GM19468 (cell line): ENCODE data around the gene LYPD6B.

Experiments
- ATAC-seq: cut with Tn5 transposase; IDR thresholded peaks from one replicate; pipeline ENCODE4 v1.9.1; 2021; ENCODE audit warnings: mild to moderate bottlenecking, moderate library complexity, moderate number of reproducible peaks; ENCODE audit not compliant: unreplicated experiment; ENCODE audit errors: extremely low read depth

Gene LYPD6B

DNA sequence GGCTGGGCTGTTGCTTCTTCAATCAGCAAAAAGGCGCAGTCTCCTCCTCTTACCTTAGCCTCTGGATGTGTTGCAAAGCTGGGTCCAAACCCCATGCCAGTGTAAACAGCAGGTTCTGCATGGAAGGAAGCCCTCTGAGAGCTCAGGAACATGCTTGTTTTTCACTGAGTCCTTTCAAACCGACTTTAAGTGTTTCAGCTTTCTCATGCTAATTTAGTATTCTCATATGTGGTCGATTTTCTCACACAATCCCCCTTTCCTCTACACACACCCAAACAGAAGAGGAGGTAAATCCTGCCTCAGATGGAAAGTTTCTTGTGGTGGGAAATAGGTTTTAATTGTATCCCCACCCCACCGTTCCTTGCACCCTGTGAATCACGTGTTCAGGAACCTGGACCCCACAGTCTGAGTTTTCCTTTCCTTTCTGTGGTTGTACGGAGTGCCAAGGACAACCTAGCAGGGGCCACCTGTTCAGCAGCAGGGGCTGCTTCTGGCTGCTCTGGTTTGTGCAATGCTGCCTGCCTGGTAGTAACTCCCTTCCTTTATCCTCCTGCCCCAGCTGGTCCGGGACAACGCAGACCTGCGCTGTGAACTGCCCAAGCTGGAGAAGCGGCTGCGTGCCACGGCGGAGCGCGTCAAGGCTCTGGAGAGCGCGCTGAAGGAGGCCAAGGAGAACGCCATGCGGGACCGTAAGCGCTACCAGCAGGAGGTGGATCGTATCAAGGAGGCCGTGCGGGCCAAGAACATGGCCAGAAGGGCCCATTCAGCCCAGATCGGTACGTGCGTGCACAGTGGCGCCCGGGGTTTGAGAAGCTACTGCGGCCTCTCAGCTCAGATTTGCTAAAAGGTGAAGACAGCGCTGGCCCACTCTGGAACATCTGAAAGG is 28.7 kb upstream of the LYPD6B start:
- no peak for ATAC-seq

DNA sequence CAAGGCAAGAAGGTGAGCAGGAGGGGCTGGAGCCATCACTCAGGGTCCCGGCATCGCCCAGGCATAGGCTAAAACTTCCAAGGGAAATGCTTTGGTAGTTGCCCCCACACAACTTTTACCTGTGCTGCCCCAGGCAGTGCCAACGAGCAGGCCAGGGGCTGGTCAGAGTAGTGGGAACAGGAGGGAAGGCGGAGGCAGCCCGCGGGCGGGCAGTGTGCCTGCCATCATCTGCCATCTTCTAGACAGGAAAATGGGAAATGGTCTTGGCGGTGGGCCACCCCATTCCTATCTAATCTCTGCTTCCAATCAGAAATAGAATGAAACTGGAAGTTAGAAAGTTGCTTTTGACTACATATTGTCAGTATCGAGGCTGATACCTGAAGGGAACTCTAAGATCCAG is 26.0 kb upstream of the LYPD6B start:
- ATAC-seq: no peak

- ATAC-seq: no peak
Observed at GRCh38 chr2:149015501-149015900, 23.0 kb upstream of the LYPD6B start.

GRCh38 chr2:149015926-149016563 is 22.5 kb upstream of the LYPD6B start:
- no peak for ATAC-seq

DNA sequence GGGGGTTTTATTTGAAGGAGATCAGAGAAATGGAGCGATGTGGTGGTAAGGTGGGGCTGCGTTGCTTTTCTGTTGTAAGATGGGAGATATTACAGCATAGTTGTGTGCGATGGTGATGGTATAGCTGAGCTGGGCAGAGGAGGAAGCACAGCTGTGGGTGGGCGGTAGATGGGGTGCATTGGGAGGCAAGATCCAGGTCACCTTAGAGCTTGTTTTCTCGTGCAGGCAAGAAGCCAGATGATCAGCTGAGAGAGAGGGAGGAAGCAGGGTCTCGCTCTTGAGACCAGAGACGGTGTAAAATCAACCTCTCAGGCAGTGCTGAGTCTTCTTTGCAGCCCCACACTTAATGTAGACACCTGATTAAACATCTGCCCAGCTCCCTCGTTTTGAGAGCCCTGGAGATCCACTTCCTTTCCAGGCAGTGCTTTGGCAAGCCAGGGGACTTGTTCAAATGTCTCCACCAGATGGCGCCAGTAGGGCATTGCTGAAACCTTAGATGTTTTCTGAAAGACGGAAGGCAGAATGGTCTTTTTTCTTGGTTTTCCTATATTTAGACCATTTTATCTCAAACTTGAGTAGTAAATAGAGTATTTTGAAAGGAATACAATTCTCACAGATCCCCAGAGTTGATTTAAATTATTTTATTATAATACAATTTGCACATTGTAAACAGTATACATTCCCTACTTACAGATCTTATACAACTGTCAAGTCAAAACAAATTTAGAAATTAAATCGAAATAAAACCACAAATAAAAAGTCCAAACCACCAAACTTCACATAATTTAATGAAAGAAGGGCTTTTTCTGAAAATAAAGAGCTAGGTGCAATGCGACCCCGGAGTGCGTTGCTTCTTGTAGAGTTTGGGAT is 21.1 kb upstream of the LYPD6B start:
- peak; percentile 10 for ATAC-seq

- no peak for ATAC-seq
Observed at GRCh38 chr2:149018981-149019380, 19.5 kb upstream of the LYPD6B start.

DNA sequence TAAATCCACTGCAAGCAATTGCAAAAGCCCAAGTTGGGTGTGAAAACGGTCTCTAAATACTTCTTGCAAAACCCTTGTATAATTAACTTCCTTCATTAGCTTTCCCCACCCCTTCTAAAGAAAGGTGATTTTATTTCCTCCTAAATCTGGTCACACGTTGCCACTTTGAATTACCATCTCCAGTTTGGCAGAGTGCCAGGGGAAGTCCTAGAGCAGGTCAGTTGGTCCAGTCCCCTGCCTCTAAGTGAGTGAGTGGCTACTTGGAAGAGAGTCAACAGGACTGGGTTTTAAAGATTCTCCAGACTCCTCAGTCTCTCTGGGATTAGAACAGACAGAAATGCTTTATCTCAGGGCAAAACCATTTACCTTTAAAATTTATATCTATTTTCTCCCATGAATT is 18.7 kb upstream of the LYPD6B start:
- ATAC-seq: no peak

- peak; percentile 23 for ATAC-seq
Observed at GRCh38 chr2:149020432-149020851, 18.1 kb upstream of the LYPD6B start.

DNA sequence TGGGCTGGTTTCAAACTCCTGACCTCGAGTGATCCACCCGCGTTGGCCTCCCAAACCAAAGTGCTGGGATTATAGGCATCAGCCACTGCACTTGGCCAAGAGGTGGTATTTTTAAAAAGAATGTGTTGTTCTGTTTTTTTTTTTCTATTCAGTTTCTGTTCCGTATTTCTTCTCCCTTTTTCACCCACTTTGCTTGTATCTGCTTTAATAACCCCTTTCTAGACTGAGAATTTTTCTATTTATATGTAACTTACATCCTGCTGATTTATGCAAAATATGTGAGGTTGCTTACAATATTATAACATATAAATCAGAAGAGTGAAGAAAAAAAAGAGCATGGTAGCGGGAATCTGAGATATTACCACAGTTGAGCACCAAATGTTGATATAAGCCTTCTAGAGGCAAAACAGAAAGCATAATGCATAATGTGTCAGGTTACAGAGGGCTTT is 17.2 kb upstream of the LYPD6B start:
- ATAC-seq: peak; percentile 60

- peak; percentile 31 for ATAC-seq
Observed at GRCh38 chr2:149021761-149022160, 16.7 kb upstream of the LYPD6B start.

DNA sequence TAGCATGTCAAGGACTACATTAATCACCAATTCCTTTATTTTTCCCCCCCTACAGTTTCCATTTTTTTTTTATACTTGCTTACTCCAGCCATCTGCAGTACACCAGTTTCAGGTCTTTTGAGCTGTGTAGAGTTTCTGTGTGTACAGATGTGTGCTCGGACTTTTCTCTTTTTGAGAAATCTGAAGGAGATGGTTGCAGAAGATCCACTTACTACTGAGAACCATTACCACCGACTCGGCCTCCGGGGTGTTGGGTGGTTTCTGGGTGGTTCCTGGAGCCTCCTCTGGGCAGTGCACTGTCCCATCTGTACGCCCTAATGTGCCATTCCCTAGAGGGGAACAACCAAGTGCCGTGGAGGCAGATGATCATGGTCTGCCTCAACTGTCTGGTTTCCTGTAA is 15.4 kb upstream of the LYPD6B start:
- no peak for ATAC-seq

GRCh38 chr2:149027590-149028250 is 10.8 kb upstream of the LYPD6B start:
- no peak for ATAC-seq

DNA sequence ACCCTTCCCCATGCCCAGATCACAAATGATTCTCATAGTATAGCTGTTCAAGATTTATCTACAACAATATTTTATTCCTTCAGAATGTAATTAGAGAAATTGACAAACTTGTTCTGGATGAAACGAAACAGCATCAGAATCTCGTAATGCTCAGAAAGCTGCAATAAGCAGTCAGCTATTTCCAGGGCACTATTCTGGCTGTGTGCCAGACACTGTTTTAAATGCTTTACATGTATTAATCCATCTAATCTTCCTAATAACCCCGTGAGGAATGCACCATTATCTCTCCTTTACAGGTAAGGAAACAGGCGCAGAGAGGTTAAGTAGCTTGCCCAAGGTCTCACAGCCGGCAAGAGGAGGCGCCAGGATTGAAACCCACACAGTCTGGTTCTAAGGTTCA is 10.1 kb upstream of the LYPD6B start:
- no peak for ATAC-seq

GRCh38 chr2:149028891-149029290 is 9.6 kb upstream of the LYPD6B start:
- no peak for ATAC-seq

GRCh38 chr2:149029307-149029965 is 9.1 kb upstream of the LYPD6B start:
- no peak for ATAC-seq

- ATAC-seq: no peak
Observed at GRCh38 chr2:149031396-149031795, 7.1 kb upstream of the LYPD6B start.

DNA sequence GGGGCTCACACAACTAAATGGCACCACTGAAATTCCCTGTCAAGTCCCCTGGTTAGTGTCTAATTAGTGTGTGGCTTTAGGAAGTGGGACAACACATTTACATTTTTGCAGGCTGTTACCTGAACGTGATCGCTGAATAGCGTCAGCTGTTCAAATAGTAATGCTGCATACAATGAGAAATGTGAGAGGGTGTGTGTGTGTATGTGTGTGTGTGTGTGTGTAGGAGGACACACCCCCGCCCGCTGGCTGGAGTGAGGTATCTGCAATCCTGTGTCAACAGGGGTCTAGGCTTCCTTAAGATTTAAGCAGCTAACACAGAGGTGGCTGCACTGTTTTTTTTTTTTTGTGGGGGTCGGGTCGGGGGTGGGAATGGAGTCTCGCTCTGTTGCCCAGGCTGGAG is 4.8 kb upstream of the LYPD6B start:
- ATAC-seq: no peak

GRCh38 chr2:149034406-149034805 is 4.1 kb upstream of the LYPD6B start:
- ATAC-seq: no peak

GRCh38 chr2:149036507-149037293 is 1.8 kb upstream of the LYPD6B start:
- ATAC-seq: no peak
